GM18858 (cell line): ENCODE results near the gene MAZ.
"Not testable (repeated sequence)": the region's sequence is repeated elsewhere in the genome, so short reads cannot be mapped to it uniquely, and the experiment has no call there.

ENCODE experiments used
- ATAC-seq: cut with Tn5 transposase; IDR thresholded peaks from one replicate; pipeline ENCODE4 v1.9.1; 2021; ENCODE audit not compliant: unreplicated experiment

MAZ gene

GRCh38 chr16:29806099-29806579, at the start of gene MAZ:
TSS of gene MAZ (plus strand) at chr16:29806529. CDS start at chr16:29806702, 173 bp downstream.
- ATAC-seq = no peak

- ATAC-seq = no peak
Observed at GRCh38 chr16:29756654-29757053, 49.7 kb upstream of the MAZ start.

GRCh38 chr16:29757086-29757485, 49.2 kb upstream of the MAZ start:
- ATAC-seq = not testable (repeated sequence)

- ATAC-seq = no peak
Observed at GRCh38 chr16:29757950-29758466, 48.3 kb upstream of the MAZ start.

- no peak for ATAC-seq
Observed at GRCh38 chr16:29760567-29761279, 45.6 kb upstream of the MAZ start.

GRCh38 chr16:29761280-29761651, 45.1 kb upstream of the MAZ start:
- not testable (repeated sequence) for ATAC-seq

- no peak for ATAC-seq
Observed at GRCh38 chr16:29761882-29762281, 44.4 kb upstream of the MAZ start.

- no peak for ATAC-seq
Observed at GRCh38 chr16:29763326-29763725, 43.0 kb upstream of the MAZ start.

- ATAC-seq = no peak
Observed at GRCh38 chr16:29765167-29766032, 40.9 kb upstream of the MAZ start.

- no peak for ATAC-seq
Observed at GRCh38 chr16:29766571-29766970, 39.8 kb upstream of the MAZ start.

GRCh38 chr16:29767062-29767461, 39.3 kb upstream of the MAZ start:
- no peak for ATAC-seq

- ATAC-seq = no peak
Observed at GRCh38 chr16:29769507-29769906, 36.8 kb upstream of the MAZ start.

- ATAC-seq = no peak
Observed at GRCh38 chr16:29770250-29770929, 35.9 kb upstream of the MAZ start.

GRCh38 chr16:29772330-29772729, 34.0 kb upstream of the MAZ start:
- not testable (repeated sequence) for ATAC-seq

- ATAC-seq = no peak
Observed at GRCh38 chr16:29774730-29775129, 31.6 kb upstream of the MAZ start.

GRCh38 chr16:29775742-29776408, 30.5 kb upstream of the MAZ start:
- ATAC-seq = no peak

- no peak for ATAC-seq
Observed at GRCh38 chr16:29777576-29778350, 28.6 kb upstream of the MAZ start, which contains the start of gene ZG16. TSS of gene ZG16 (plus strand) at chr16:29778256. CDS start at chr16:29779267, 1,011 bp downstream.

GRCh38 chr16:29779474-29779873, 26.9 kb upstream of the MAZ start:
- ATAC-seq = no peak

GRCh38 chr16:29783094-29783953, 23.0 kb upstream of the MAZ start:
- not testable (repeated sequence) for ATAC-seq
